BJ (cell line): Measurements from ENCODE around the gene TBL3. TPM values are rescaled to one million over a fixed set of nuclear protein-coding genes. Genes with fewer than 3 reads are reported as not detected.

Experiments used
- CTCF ChIA-PET: fragments of 350-600 bp; formaldehyde crosslinking; extraction: SDS; loops from one replicate; lab custom pipeline; 2021; ENCODE audit warnings: antibody characterized with exemption, inconsistent platforms; lab: Yijun Ruan, JAX
- POLR2A ChIA-PET: fragments of 300-600 bp; sonication (Branson Sonifier 250); formaldehyde crosslinking; extraction: SDS; loops from one replicate; lab custom pipeline; 2021; ENCODE audit warnings: antibody characterized with exemption; lab: Charles Lee
- DNase-seq: peaks from one replicate; pipeline ENCODE4 v3.0.0-alpha.2; 2011; ENCODE audit warnings: low read depth
- H3K27me3 ChIP-seq: 2 replicates; pipeline ENCODE4 v1.6.0; 2011; ENCODE audit warnings: low read length; ENCODE audit not compliant: control insufficient read depth, insufficient read depth
- H3K36me3 ChIP-seq: 2 replicates; pipeline ENCODE4 v1.5.1; 2011; ENCODE audit warnings: low read length; ENCODE audit not compliant: control insufficient read depth, insufficient read depth
- H3K4me3 ChIP-seq: 2 replicates; pipeline ENCODE4 v1.5.1; 2011; ENCODE audit warnings: low read depth, mild to moderate bottlenecking, control low read depth, low read length
- CTCF ChIP-seq: IDR thresholded peaks from 2 replicates; pipeline ENCODE4 v1.5.1; 2011; ENCODE audit warnings: low read depth, mild to moderate bottlenecking, control low read depth, inconsistent platforms, low read length, moderate library complexity; ENCODE audit not compliant: insufficient read depth
- polyA plus RNA-seq: library from polyadenylated mRNA; depleted of rRNA; stranded (reverse); fragments of >200 nt; gene quantifications from 2 replicates; pipeline ENCODE4 v1.2.3, GENCODE V29; 2011

The TBL3 gene
- polyA plus RNA-seq, 1 experiment, result 33.1 TPM

DNA sequence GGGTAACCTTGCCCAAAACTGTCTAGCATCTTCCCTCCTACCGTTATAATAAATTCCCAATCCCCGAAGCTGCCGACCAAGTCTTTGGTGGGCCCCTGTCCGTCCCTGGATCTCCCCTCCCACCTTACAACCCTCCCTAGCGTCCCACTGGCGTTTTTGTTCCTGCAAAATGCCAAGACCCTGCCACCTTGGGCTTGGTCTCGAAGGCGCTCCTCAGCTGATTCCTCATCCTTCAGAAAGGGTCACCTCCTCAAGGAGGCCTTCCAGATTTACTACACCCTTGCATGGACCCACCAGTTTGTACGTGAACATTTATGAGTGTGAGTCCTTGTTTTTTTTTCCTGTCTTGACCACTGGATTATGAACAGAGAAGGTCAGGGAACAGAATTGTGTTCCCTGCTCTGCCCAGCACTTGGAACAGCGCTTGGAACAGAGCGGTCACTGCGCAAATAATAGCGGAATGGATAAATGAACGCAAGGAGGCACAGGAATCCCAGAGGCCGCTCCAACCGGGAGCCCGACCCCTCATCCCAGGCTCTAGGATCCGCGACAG lies 11.2 kb downstream of the TBL3 start:
- Histone ChIP-seq H3K27me3 (peaks cover 12% of the 10 kb centered on the region), H3K4me3 (peak overlapping the region; percentile 65), H3K36me3 (peaks cover 18% of the 10 kb centered on the region)
- DNase-seq, result no peak
- peak; percentile 37 for TF ChIP-seq CTCF
- ChIA-PET POLR2A (no interaction called here), CTCF (interaction anchor here (0.6 to 1.1 kb wide), 7 partner anchors 10 to 620 kb away, joined by 3 to 4 read pairs (median 3); partner anchors contain the start of gene TSC2)

DNA sequence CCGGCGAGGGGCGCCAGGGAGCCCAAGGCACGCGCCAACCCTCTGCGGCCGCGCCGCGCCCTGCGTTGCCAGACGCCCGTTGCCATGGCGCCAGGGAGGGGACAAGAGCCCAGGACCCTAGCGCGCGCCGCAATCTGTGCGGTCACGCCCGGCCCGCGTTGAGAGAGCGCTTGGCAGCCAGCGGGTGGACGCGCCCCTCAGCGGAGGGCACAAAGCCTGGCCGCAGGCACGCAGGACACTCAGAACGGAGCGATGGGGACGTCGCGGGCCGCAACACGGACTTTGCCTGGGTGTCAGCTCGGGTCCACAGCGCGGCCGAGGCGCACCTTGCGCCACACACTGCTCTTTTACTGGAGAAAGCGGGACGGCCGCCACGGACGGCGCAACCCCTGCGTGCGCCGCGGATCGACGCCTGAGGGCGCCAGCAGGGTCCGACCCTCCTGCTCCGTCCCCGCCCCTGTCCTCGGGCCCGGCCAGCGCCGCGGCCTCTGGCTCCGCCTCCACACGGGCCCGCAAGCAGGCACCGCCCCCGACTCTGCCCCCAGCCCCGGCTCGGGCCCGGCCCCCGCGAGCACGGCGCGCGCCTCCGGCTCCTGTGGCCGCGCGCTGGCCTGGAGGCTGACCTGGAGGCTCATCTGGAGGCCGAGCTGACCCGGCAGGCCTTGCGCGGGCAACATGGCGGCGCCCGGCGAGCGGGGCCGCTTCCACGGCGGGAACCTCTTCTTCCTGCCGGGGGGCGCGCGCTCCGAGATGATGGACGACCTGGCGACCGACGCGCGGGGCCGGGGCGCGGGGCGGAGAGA lies 11.9 kb downstream of the TBL3 start, which contains the start of gene GFER:
Gene GFER (plus strand): TSS at position 650 of the 803 bp plus-strand sequence. CDS start 26 bp downstream, at position 676.
- TF ChIP-seq CTCF, result peak; percentile 41
- CTCF ChIA-PET, result interaction anchor here (1.0 kb wide), 1 partner anchor 19 kb away, joined by 4 read pairs; no protein-coding TSS in a partner anchor
- POLR2A ChIA-PET, result interaction anchor here (1.4 kb wide), 1 partner anchor 19 kb away, joined by 8 read pairs; the partner anchor contains the start of gene RPS2

DNA sequence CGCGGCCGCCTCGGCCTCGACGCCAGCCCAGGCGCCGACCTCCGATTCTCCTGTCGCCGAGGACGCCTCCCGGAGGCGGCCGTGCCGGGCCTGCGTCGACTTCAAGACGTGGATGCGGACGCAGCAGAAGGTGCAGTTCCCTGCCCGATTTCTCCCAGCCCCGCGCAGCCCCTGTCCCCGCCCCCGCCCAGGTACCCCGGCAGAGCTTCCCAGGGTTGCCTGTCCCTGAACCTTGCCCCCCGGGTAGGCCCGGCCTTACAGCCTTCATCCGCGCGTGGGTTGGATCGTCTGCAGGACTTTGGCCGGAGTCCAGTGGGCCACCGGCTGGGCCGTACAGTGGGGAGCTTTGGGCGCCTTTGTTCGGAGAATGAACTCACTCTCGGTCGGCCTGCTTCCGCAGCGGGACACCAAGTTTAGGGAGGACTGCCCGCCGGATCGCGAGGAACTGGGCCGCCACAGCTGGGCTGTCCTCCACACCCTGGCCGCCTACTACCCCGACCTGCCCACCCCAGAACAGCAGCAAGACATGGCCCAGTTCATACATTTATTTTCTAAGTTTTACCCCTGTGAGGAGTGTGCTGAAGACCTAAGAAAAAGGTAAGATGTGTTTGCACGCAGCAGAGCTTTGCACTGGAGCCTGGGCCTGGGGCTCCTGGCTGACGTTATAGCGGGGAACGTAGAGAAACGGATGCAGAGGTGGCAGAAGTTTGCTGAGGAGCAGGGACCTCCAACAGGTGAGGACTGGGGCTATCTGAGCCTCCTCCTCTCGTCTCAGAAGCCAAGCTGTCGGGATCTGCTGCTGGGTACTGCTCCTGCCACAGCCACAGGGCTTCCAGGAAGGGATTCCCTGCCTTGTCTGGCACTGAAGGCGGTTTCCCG lies 12.7 kb downstream of the TBL3 start:
- Histone ChIP-seq H3K4me3 (peak overlapping the region; percentile 82), H3K27me3 (peaks cover 12% of the 10 kb centered on the region), H3K36me3 (peaks cover 15% of the 10 kb centered on the region)
- DNase-seq, result no peak
- CTCF ChIA-PET, result interaction anchor here (1.0 to 1.3 kb wide), 2 partner anchors 19 to 38 kb away, joined by 3 read pairs; no protein-coding TSS in a partner anchor
- no peak for TF ChIP-seq CTCF
- POLR2A ChIA-PET, result interaction anchor here (1.4 kb wide), 1 partner anchor 20 kb away, joined by 8 read pairs; the partner anchor contains the start of gene RPS2

More for the DNA sequence above, 11.9 kb downstream of the TBL3 start, which contains the start of gene GFER:
- Histone ChIP-seq H3K27me3 (peaks cover 12% of the 10 kb centered on the region), H3K36me3 (peaks cover 15% of the 10 kb centered on the region), H3K4me3 (peak within 1 kb of the TSS; percentile 82)
- peak; percentile 51 for DNase-seq

DNA sequence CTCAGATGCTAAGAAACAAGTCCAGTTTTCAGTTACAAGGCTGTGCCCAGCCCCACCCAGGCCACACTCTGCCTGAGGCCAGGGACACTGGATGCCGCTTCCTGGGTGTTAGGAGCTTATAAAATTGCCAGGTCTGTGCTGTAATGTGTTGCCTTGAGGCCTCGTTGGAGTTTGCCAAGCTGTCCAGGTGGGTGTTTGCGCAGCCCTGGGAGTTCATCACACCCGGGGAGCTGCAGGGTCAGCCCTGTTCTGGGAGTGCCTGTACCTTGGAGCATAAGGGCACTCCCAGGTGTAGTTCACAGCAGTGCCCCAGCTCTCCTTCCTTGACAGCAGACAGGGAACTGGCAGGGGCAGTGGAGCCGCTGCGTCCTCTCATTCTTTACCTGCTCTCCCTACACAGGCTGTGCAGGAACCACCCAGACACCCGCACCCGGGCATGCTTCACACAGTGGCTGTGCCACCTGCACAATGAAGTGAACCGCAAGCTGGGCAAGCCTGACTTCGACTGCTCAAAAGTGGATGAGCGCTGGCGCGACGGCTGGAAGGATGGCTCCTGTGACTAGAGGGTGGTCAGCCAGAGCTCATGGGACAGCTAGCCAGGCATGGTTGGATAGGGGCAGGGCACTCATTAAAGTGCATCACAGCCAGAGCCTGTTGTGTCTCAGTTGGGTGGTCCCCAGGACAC lies 13.8 kb downstream of the TBL3 start:
- CTCF ChIA-PET, result interaction anchor here (1.0 to 1.6 kb wide), 3 partner anchors 18 to 37 kb away, joined by 3 to 7 read pairs (median 3); no protein-coding TSS in a partner anchor
- TF ChIP-seq CTCF, result no peak
- POLR2A ChIA-PET, result interaction anchor here (1.4 kb wide), 1 partner anchor 21 kb away, joined by 8 read pairs; the partner anchor contains the start of gene RPS2
- no peak for DNase-seq
- Histone ChIP-seq H3K4me3 (no peak overlapping the region), H3K36me3 (peaks cover 15% of the 10 kb centered on the region), H3K27me3 (peaks cover 8% of the 10 kb centered on the region)
